ENCODE data around the gene ITIH5. TPM values are rescaled to one million over a fixed set of nuclear protein-coding genes. Genes with fewer than 3 reads are reported as not detected.

Gene ITIH5
- total and polyA plus RNA-seq, 2 of the 8 experiments (the other 6 are each of a cell fraction or from before 2014, with no cell fraction given): 5.8 to 7.6 TPM

- Histone ChIP-seq H3K23me2 (ENCODE audit: low read depth, low read length) (no peaks in the 10 kb centered on the region), H3K27ac (ENCODE audit: low read depth, low read length) (no peak overlapping the region), H2BK12ac (ENCODE audit: low read depth, low read length) (no peak overlapping the region), H3K79me2 (ENCODE audit: control insufficient read depth in 1 of 2, insufficient read depth in 2 of 2, low read length in 2 of 2) (no peaks in the 10 kb centered on the region), H2BK20ac (ENCODE audit: low read length) (no peak overlapping the region), H3K27me3 (replicated peaks in 1 of 4; ENCODE audit: control insufficient read depth in 3 of 4, extremely low read depth in 1 of 4, insufficient read depth in 3 of 4, low read length in 3 of 4) (no peaks in the 10 kb centered on the region), H4K91ac (replicated peaks; ENCODE audit: insufficient read length, low read length) (no peak overlapping the region), H3K56ac (replicated peaks; ENCODE audit: insufficient read length, low read depth, low read length) (no peak overlapping the region), H4K20me1 (replicated peaks in 1 of 2; ENCODE audit: control insufficient read depth in 1 of 2, insufficient read depth in 2 of 2, low read length in 2 of 2) (no peaks in the 10 kb centered on the region), H3K14ac (ENCODE audit: insufficient read length) (no peak overlapping the region), H3K4me1 (replicated peaks in 1 of 4; ENCODE audit: control insufficient read depth in 3 of 4, insufficient read depth in 4 of 4, low read length in 3 of 4) (peaks cover 0 to 16% (median 5%) of the 10 kb centered on the region in 4 experiments; a peak in 5 of 7 replicates), H3K9ac (replicated peaks in 1 of 4; ENCODE audit: extremely low read depth in 1 of 4, low read depth in 3 of 4, low read length in 3 of 4) (no peak overlapping the region), H2AK5ac (ENCODE audit: low read depth, low read length) (no peak overlapping the region), H2BK120ac (replicated peaks; ENCODE audit: low read depth, low read length) (no peak overlapping the region), H3K4me3 (ENCODE audit: extremely low read depth in 1 of 4, insufficient read depth in 2 of 4, low read depth in 3 of 4, low read length in 4 of 4) (no peak overlapping the region), H3K4me2 (ENCODE audit: insufficient read depth in 1 of 2, low read depth in 2 of 2, low read length in 2 of 2) (no peak overlapping the region), H3K4ac (replicated peaks; ENCODE audit: insufficient read length, low read depth, low read length) (no peak overlapping the region), H3K23ac (ENCODE audit: insufficient read length) (no peak overlapping the region), H4K5ac (ENCODE audit: insufficient read length, low read depth, low read length) (no peak overlapping the region), H3K79me1 (ENCODE audit: low read depth, low read length) (no peaks in the 10 kb centered on the region), H3K9me3 (ENCODE audit: insufficient read depth in 2 of 2, low read depth in 1 of 2, low read length in 1 of 2) (no peaks in the 10 kb centered on the region), H3K18ac (ENCODE audit: extremely low read depth, low read length) (no peak overlapping the region), H2AFZ (ENCODE audit: low read length) (no peak overlapping the region), H2BK5ac (ENCODE audit: low read depth, low read length) (no peak overlapping the region), H3K36me3 (ENCODE audit: control insufficient read depth in 2 of 4, insufficient read depth in 4 of 4, low read length in 3 of 4) (no peaks in the 10 kb centered on the region), H4K8ac (ENCODE audit: extremely low read depth, insufficient read depth, low read length) (no peak overlapping the region), H2BK15ac (ENCODE audit: low read length) (no peak overlapping the region)
- CTCF ChIA-PET (ENCODE audit: partially characterized antibody): interaction anchor here (0.7 to 2.0 kb wide), 6 partner anchors 10 to 1586 kb away, joined by 3 to 9 read pairs (median 4); no protein-coding TSS in a partner anchor
- DNase-seq (ENCODE audit: low read depth in 1 of 2, low spot score in 2 of 2): no peak
- FAIRE-seq: no peak
- POLR2A ChIA-PET (ENCODE audit: partially characterized antibody): no interaction called here
- WGBS, 2 experiments (ENCODE audit: extremely low coverage in 1 of 2, insufficient coverage in 1 of 2, insufficient read length in 1 of 2, insufficient replicate concordance in 2 of 2, low coverage in 1 of 2, low lambda C conversion rate in 2 of 2, missing lambda C conversion rate in 1 of 2): 91% methylated on average over 3 of the region's 3 CpGs; no CpG with 5 or more reads in 1 of the 2 experiments
- TF ChIP-seq TBP (IDR thresholded peaks at IDR 0.05; ENCODE audit: low read depth, low read length) (no peak), MAFK (IDR thresholded peaks at IDR 0.05; ENCODE audit: low read depth, low read length) (no peak), E2F6 (IDR thresholded peaks at IDR 0.05) (no peak), BACH1 (IDR thresholded peaks at IDR 0.05; ENCODE audit: low read length) (no peak), SAP30 (IDR thresholded peaks at IDR 0.05; ENCODE audit: insufficient read depth, insufficient replicate concordance, low read length) (no peak), NRF1 (IDR thresholded peaks at IDR 0.05; ENCODE audit: low read depth, low read length) (no peak), CBX5 (IDR thresholded peaks at IDR 0.05; ENCODE audit: low read depth, low read length) (no peak), TCF12 (IDR thresholded peaks at IDR 0.05; ENCODE audit: low read depth, low read length) (no peak), ZNF274 (IDR thresholded peaks at IDR 0.05; ENCODE audit: borderline replicate concordance, extremely low read depth, low read length) (no peak), SRF (IDR thresholded peaks at IDR 0.05; ENCODE audit: low read depth, low read length) (no peak), ASH2L (IDR thresholded peaks at IDR 0.05; ENCODE audit: low read length) (no peak)
- TF ChIP-seq, protein P1, sequence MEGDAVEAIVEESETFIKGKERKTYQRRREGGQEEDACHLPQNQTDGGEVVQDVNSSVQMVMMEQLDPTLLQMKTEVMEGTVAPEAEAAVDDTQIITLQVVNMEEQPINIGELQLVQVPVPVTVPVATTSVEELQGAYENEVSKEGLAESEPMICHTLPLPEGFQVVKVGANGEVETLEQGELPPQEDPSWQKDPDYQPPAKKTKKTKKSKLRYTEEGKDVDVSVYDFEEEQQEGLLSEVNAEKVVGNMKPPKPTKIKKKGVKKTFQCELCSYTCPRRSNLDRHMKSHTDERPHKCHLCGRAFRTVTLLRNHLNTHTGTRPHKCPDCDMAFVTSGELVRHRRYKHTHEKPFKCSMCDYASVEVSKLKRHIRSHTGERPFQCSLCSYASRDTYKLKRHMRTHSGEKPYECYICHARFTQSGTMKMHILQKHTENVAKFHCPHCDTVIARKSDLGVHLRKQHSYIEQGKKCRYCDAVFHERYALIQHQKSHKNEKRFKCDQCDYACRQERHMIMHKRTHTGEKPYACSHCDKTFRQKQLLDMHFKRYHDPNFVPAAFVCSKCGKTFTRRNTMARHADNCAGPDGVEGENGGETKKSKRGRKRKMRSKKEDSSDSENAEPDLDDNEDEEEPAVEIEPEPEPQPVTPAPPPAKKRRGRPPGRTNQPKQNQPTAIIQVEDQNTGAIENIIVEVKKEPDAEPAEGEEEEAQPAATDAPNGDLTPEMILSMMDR (IDR thresholded peaks at IDR 0.05; ENCODE audit: control extremely low read depth in 1 of 3, insufficient read depth in 1 of 3, low read depth in 1 of 3, low read length in 3 of 3): no peak
These were observed 107.4 kb downstream of the ITIH5 start for GRCh38 chr10:7559386-7559785.

All from H1 (cell line).